MM.1S (cell line): ENCODE data around the gene DNASE1L3.

Experiments used
- DNase-seq: peaks from one replicate; pipeline ENCODE4 v3.0.0-alpha.2; 2015
- H2AFZ ChIP-seq: fragments of 300-600 bp; sonication (generic); 2 replicates; pipeline ENCODE4 v1.6.0; 2016; ENCODE audit warnings: antibody characterized with exemption, low read length
- H3F3A ChIP-seq: fragments of 300-600 bp; sonication (generic); 2 replicates; pipeline ENCODE4 v1.6.1; 2016; ENCODE audit warnings: mild to moderate bottlenecking, antibody characterized with exemption, low read length, moderate library complexity, mixed read lengths; ENCODE audit not compliant: insufficient read depth
- H3K27ac ChIP-seq: fragments of 300-600 bp; sonication (generic); 2 replicates; pipeline ENCODE4 v1.5.1; 2016; ENCODE audit warnings: mild to moderate bottlenecking, low read length
- H3K27me3 ChIP-seq: fragments of 300-600 bp; sonication (generic); replicated peaks from 2 replicates; pipeline ENCODE4 v1.6.0; 2016; ENCODE audit warnings: low read length; ENCODE audit not compliant: insufficient read depth
- H3K36me3 ChIP-seq: fragments of 300-600 bp; sonication (generic); replicated peaks from 2 replicates; pipeline ENCODE4 v1.6.1; 2016; ENCODE audit warnings: mild to moderate bottlenecking, low read length, mixed read lengths; ENCODE audit not compliant: insufficient read depth
- H3K4me1 ChIP-seq: fragments of 300-600 bp; sonication (generic); 2 replicates; pipeline ENCODE4 v1.6.1; 2016; ENCODE audit warnings: low read length, mixed read lengths
- H3K4me2 ChIP-seq: fragments of 300-600 bp; sonication (generic); 2 replicates; pipeline ENCODE4 v1.6.0; 2016; ENCODE audit warnings: low read depth, low read length
- H3K4me3 ChIP-seq: fragments of 300-600 bp; sonication (generic); 2 replicates; pipeline ENCODE4 v1.5.1; 2016; ENCODE audit warnings: low read length, mixed read lengths
- H3K79me2 ChIP-seq: fragments of 300-600 bp; sonication (generic); 2 replicates; pipeline ENCODE4 v1.6.1; 2016; ENCODE audit warnings: mixed run types, low read length, mixed read lengths
- H3K9ac ChIP-seq: fragments of 300-600 bp; sonication (generic); 2 replicates; pipeline ENCODE4 v1.6.1; 2016; ENCODE audit warnings: low read length, mixed read lengths
- H3K9me2 ChIP-seq: fragments of 300-600 bp; sonication (generic); replicated peaks from 2 replicates; pipeline ENCODE4 v1.6.1; 2016; ENCODE audit warnings: mild to moderate bottlenecking, low read length, mixed read lengths; ENCODE audit not compliant: insufficient read depth
- H3K9me3 ChIP-seq: fragments of 300-600 bp; sonication (generic); replicated peaks from 2 replicates; pipeline ENCODE4 v1.6.1; 2016; ENCODE audit warnings: mild to moderate bottlenecking, low read length, mixed read lengths; ENCODE audit not compliant: insufficient read depth
- H4K20me1 ChIP-seq: fragments of 300-600 bp; sonication (generic); 2 replicates; pipeline ENCODE4 v1.6.1; 2016; ENCODE audit warnings: mild to moderate bottlenecking, low read length, moderate library complexity, mixed read lengths; ENCODE audit not compliant: insufficient read depth
- CTCF ChIP-seq: fragments of 300-600 bp; sonication (generic); IDR thresholded peaks from 2 replicates; pipeline ENCODE4 v1.5.1; 2016; ENCODE audit warnings: antibody characterized with exemption, low read length, mixed read lengths
- EZH2 ChIP-seq: fragments of 300-600 bp; sonication (generic); optimal IDR thresholded peaks from 2 replicates; pipeline ENCODE3; 2017; ENCODE audit warnings: low read depth, mild to moderate bottlenecking, antibody characterized with exemption, low read length, mixed read lengths
- EZH2phosphoT487 ChIP-seq: fragments of 300-600 bp; sonication (generic); IDR thresholded peaks from 2 replicates; pipeline ENCODE4 v1.6.1; 2018; ENCODE audit warnings: antibody characterized with exemption, low read length

DNASE1L3 gene

DNA sequence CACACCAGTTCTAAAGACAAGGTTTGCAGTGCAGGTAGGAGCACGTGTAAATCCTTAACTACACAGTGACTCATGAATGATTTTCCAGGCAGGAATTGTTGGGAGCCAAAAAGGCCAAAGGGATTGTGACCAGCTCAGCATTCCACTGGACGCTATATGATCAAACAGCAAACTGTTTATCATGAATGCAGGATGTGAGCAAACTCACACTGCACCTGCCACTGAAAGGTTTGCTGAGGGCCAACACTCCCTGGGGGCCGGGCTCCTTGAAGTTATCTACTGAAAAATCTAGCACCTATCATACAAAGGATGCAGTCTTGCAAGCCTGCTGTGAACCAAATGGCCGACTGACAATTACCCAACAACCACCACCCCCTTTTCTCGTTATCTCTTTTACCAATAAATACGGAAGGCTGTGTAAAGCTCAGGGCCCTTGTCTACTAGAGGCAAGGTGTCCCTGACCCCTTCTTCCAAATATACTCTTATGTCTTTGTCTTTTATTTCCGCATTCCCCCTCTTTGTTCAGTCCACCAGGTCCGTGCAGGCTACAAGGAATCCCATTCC, 11.5 kb upstream of the DNASE1L3 start:
- Histone ChIP-seq H3K4me1 (0 out of 2 replicates have a peak, but pooled peaks cover 3% of the 10 kb centered on the region), H3K4me3 (no peak overlapping the region), H3K9me2 (no peaks in the 10 kb centered on the region), H3K9ac (no peak overlapping the region), H4K20me1 (no peaks in the 10 kb centered on the region), H3K79me2 (no peaks in the 10 kb centered on the region), H3K4me2 (no peak overlapping the region), H3F3A (no peaks in the 10 kb centered on the region), H3K9me3 (no peaks in the 10 kb centered on the region), H3K27me3 (no peaks in the 10 kb centered on the region), H3K27ac (no peak overlapping the region), H2AFZ (no peak overlapping the region), H3K36me3 (no peaks in the 10 kb centered on the region)
- TF ChIP-seq EZH2phosphoT487 (no peak), CTCF (no peak), EZH2 (no peak)
- no peak for DNase-seq

DNA sequence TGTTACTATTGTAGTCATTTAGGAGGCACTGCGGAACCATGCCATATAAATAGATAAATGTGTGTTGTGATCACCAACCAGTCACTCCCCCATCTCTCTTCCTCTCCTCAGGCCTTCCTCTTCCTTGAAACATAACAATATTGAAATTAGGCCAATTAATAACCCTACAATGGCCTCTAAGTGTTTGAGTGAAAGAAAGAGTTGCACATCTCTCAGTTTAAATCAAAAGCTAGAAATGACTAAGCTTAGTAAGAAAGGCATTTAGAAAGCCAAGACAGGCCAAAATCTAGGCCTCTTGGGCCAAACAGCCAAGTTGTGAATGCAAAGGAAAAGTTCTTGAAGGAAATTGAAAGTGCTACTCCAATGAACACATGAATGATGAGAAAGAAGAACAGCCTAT, 8.1 kb upstream of the DNASE1L3 start:
- H3K9me2 ChIP-seq, result no peaks in the 10 kb centered on the region
- H3K4me2 ChIP-seq, result no peak overlapping the region
- no peak overlapping the region for H3K9ac ChIP-seq
- H3F3A ChIP-seq, result peaks cover 13% of the 10 kb centered on the region
- no peaks in the 10 kb centered on the region for H3K36me3 ChIP-seq
- no peak overlapping the region for H3K27ac ChIP-seq
- TF ChIP-seq CTCF (no peak), EZH2 (no peak), EZH2phosphoT487 (no peak)
- no peak overlapping the region for H2AFZ ChIP-seq
- no peak for DNase-seq
- no peaks in the 10 kb centered on the region for H3K9me3 ChIP-seq
- peaks cover 25% of the 10 kb centered on the region for H3K4me1 ChIP-seq
- no peaks in the 10 kb centered on the region for H3K79me2 ChIP-seq
- H3K4me3 ChIP-seq, result no peak overlapping the region
- no peaks in the 10 kb centered on the region for H4K20me1 ChIP-seq
- H3K27me3 ChIP-seq, result no peaks in the 10 kb centered on the region

DNA sequence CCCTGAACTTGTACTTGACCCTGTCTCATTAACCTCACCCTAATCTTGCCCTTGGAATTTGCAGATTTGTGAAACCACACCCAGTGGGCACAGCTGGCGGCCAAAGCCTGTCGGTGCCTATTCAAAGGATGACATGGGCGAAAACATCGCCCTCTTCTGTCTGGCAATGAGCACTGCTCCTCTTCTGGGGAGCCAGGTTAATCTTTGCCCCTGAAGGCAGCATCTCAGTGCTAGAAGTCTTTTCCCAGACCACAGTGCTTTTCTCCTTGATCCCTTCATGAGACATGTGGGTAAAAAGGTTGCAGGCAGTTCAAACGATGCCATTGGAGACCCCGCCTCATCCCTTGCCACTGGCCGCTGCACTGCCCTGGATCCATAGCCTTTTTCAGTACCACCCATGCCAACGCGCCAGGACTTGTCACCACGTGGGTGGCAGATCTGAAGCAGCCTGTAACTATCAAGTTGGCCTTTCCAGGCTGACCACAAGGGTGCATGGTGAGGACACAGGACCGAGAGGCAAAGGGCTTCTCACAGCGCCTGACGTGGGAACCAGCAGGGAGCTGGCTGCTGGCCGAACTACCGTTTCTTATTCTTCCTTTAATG, 6.5 kb upstream of the DNASE1L3 start:
- Histone ChIP-seq H4K20me1 (no peaks in the 10 kb centered on the region), H3K4me3 (no peak overlapping the region), H3K4me2 (peak overlapping the region; percentile 21; the same call in 1 of the 2 replicates), H3F3A (peaks cover 13% of the 10 kb centered on the region), H2AFZ (peak overlapping the region; percentile 51; the same call in 1 of the 2 replicates), H3K36me3 (no peaks in the 10 kb centered on the region), H3K27me3 (no peaks in the 10 kb centered on the region), H3K79me2 (no peaks in the 10 kb centered on the region), H3K9me3 (no peaks in the 10 kb centered on the region), H3K9me2 (no peaks in the 10 kb centered on the region), H3K9ac (no peak overlapping the region), H3K27ac (no peak overlapping the region), H3K4me1 (peaks cover 27% of the 10 kb centered on the region)
- TF ChIP-seq CTCF, result peak; percentile 91
- no peak for TF ChIP-seq EZH2phosphoT487
- peak; percentile 80 for DNase-seq
